Neural cell (in vitro differentiated cells): ENCODE results near the gene DNAH5.

Experiments
- CTCF ChIP-seq: fragments of 450-650 bp; IDR thresholded peaks from 2 replicates; pipeline ENCODE4 v1.5.1; 2014; ENCODE audit warnings: antibody characterized with exemption, mild to moderate bottlenecking, moderate library complexity; ENCODE audit not compliant: poor library complexity, severe bottlenecking
- EP300 ChIP-seq: fragments of 450-650 bp; conservative IDR thresholded peaks from 2 replicates; pipeline ENCODE4 v1.6.1; 2014; ENCODE audit warnings: antibody characterized with exemption, mild to moderate bottlenecking, moderate library complexity; ENCODE audit not compliant: poor library complexity, severe bottlenecking
- RAD21 ChIP-seq: fragments of 450-650 bp; conservative IDR thresholded peaks from 2 replicates; pipeline ENCODE4 v1.6.1; 2014; ENCODE audit warnings: antibody characterized with exemption, mild to moderate bottlenecking, moderate library complexity

GRCh38 chr5:13831351-13831750, 113.1 kb downstream of the DNAH5 start:
- TF ChIP-seq CTCF, result peak; percentile 57
- TF ChIP-seq EP300, result no peak
- peak; percentile 66 for TF ChIP-seq RAD21
